ENCODE results near the gene TAPT1.

The TAPT1 gene

GRCh38 chr4:16116493-16116990 lies 109.7 kb downstream of the TAPT1 start:
- TF ChIP-seq, protein P1, sequence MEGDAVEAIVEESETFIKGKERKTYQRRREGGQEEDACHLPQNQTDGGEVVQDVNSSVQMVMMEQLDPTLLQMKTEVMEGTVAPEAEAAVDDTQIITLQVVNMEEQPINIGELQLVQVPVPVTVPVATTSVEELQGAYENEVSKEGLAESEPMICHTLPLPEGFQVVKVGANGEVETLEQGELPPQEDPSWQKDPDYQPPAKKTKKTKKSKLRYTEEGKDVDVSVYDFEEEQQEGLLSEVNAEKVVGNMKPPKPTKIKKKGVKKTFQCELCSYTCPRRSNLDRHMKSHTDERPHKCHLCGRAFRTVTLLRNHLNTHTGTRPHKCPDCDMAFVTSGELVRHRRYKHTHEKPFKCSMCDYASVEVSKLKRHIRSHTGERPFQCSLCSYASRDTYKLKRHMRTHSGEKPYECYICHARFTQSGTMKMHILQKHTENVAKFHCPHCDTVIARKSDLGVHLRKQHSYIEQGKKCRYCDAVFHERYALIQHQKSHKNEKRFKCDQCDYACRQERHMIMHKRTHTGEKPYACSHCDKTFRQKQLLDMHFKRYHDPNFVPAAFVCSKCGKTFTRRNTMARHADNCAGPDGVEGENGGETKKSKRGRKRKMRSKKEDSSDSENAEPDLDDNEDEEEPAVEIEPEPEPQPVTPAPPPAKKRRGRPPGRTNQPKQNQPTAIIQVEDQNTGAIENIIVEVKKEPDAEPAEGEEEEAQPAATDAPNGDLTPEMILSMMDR (IDR thresholded peaks at IDR 0.05; ENCODE audit: low read depth, low read length, missing control alignments) = no peak
- H3K4me3 ChIP-seq (replicated peaks; ENCODE audit: low read depth, low read length) = no peak overlapping the region
- DNase-seq (ENCODE audit: extremely low read depth, low read depth) = no peak

DNA sequence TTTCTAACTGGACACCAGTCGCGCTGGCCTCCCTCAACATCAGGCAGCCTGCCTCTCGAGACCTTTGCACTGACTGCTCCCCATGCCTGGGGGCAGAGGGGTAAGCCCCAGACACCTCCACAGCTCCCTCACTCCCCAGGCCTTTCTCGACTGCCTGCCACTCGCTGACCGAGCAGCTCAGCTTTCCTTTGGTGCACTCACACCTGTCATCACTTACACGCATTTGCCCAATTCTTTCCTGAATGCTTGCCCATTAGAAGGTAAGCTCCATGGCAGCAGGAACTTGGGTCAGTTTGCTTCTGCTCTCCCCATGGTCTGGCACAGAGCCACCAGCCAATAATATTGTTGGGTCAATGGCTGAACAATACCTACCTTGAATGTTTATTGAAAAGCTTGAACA lies 110.3 kb downstream of the TAPT1 start:
- no peak overlapping the region for H3K4me3 ChIP-seq (replicated peaks; ENCODE audit: low read depth, low read length)
- no peak for DNase-seq (ENCODE audit: extremely low read depth, low read depth)
- TF ChIP-seq, protein P1 (IDR thresholded peaks at IDR 0.05; ENCODE audit: low read depth, low read length, missing control alignments) = no peak

DNA sequence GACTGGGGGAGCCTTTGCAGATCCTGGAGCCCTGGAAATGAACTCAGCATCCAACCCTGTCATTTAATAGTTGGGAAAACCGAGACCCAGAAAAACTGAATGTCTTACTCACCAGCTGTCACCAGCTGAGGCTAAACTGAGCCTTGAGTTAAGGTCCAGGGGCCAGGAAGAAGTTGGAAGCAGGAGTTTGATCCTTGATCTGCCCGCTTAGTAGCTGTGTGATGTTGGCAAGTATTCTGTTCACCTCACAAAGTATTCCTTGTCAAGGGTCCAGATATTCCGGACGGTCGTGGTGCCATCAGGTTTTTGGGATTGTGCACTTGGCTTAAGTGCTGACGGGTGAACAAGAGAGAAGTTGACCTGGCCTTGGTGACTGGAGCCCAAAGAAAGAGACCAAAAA lies 111.7 kb downstream of the TAPT1 start:
- no peak for DNase-seq (ENCODE audit: extremely low read depth, low read depth)
- TF ChIP-seq, protein P1 (IDR thresholded peaks at IDR 0.05; ENCODE audit: low read depth, low read length, missing control alignments) = no peak
- no peak overlapping the region for H3K4me3 ChIP-seq (replicated peaks; ENCODE audit: low read depth, low read length)

DNA sequence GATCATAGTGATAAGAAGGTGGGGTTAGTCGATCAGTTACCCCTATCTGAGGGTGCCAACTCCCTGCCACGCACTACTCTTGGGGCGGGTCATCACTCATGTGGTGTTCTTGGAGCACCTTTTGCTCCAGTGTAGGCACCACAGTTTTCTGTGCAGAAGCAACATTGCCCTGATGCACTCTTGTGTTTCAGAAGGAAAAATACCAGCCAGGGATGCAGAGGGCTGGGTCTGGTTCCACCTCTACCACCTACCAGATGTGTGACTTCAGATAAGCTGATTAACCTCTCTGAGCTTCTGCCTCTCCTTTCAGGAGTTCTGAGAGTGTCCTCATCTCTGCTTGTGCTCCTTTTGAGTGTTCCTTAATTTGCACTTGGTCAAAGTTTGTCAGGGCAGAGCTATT lies 112.5 kb downstream of the TAPT1 start:
- no peak overlapping the region for H3K4me3 ChIP-seq (replicated peaks; ENCODE audit: low read depth, low read length)
- TF ChIP-seq, protein P1 (IDR thresholded peaks at IDR 0.05; ENCODE audit: low read depth, low read length, missing control alignments) = no peak
- no peak for DNase-seq (ENCODE audit: extremely low read depth, low read depth)

DNA sequence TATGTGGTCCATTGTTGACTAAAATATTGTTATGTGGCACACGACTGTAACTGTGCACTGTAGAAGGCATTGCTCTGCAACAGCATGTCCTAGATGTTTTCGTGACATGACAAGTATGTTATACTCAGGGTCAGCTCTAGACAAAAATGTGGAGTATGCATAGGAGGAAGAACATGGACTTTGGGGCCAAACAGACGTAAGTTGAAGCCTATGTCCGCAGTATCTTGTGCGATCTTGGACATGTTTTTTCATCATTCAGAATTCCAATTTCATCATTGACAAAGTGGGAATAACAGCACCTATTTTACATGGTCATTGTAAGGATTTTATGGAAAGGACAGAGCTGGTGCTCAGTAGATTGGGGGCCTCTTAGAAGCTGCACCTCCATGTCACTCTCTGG lies 114.7 kb downstream of the TAPT1 start:
- no peak for DNase-seq (ENCODE audit: extremely low read depth, low read depth)
- no peak overlapping the region for H3K4me3 ChIP-seq (replicated peaks; ENCODE audit: low read depth, low read length)
- TF ChIP-seq, protein P1 (IDR thresholded peaks at IDR 0.05; ENCODE audit: low read depth, low read length, missing control alignments) = no peak

DNA sequence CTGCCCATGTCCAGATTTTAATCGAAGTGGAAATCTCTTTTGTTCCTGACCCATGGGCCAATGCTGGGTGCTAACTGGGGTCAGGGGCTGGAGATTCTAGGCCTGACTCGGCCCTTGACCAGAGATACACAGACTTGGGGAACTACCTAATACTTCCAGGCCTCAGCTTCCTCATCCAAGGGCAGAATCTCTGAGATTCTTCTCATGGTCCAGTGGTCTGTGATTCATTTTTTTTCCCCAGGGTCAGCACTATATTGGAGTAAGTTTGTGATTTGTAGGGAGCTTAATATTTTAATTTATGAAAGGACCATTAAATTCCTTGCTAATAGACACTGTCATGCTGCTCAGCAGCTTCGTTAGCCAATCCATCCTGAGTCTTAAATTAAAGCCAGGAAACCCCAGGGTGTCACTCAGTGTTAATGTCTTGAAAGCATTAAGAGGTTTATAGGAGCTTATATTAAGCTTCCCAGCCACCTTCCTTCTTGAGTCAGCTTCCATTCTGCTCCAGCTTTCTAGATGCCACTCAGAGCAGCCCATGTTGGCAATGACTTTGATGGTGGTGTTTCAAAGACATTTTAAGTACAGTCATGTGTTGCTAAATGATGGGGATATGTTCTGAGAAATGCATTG lies 115.5 kb downstream of the TAPT1 start:
- no peak for DNase-seq (ENCODE audit: extremely low read depth, low read depth)
- TF ChIP-seq, protein P1 (IDR thresholded peaks at IDR 0.05; ENCODE audit: low read depth, low read length, missing control alignments) = no peak

More for the DNA sequence above, 115.5 kb downstream of the TAPT1 start:
- H3K4me3 ChIP-seq (replicated peaks; ENCODE audit: low read depth, low read length) = no peak overlapping the region

All from HFF-Myc (cell line).